ELF-1 (cell line): ENCODE data around the gene RNF141.

Experiments used
- DNase-seq: peaks from one replicate; pipeline ENCODE4 v3.0.0-alpha.2; 2016; ENCODE audit warnings: low read depth, low spot score

The RNF141 gene

GRCh38 chr11:10483174-10483573, 57.8 kb downstream of the RNF141 start:
- DNase-seq, result no peak

- DNase-seq, result no peak
Observed at GRCh38 chr11:10481560-10482349, 59.2 kb downstream of the RNF141 start.

GRCh38 chr11:10480760-10481159, 60.2 kb downstream of the RNF141 start:
- no peak for DNase-seq

- DNase-seq, result no peak
Observed at GRCh38 chr11:10480026-10480425, 61.0 kb downstream of the RNF141 start.

GRCh38 chr11:10478574-10479550, 62.1 kb downstream of the RNF141 start:
- no peak for DNase-seq

- DNase-seq, result no peak
Observed at GRCh38 chr11:10478066-10478465, 62.9 kb downstream of the RNF141 start.

GRCh38 chr11:10477690-10478046, 63.3 kb downstream of the RNF141 start:
- no peak for DNase-seq

GRCh38 chr11:10476927-10477689, 63.9 kb downstream of the RNF141 start:
- DNase-seq, result no peak

- DNase-seq, result no peak
Observed at GRCh38 chr11:10476342-10476741, 64.6 kb downstream of the RNF141 start.

- no peak for DNase-seq
Observed at GRCh38 chr11:10474551-10474950, 66.4 kb downstream of the RNF141 start.

GRCh38 chr11:10473371-10473770, 67.6 kb downstream of the RNF141 start:
- no peak for DNase-seq

GRCh38 chr11:10462746-10463300, 78.2 kb downstream of the RNF141 start:
- DNase-seq, result no peak
